ENCODE results near the gene C5orf46. TPM values are rescaled to one million over a fixed set of nuclear protein-coding genes. Genes with fewer than 3 reads are reported as not detected.

The C5orf46 gene
- total and polyA plus RNA-seq, 9 of the 15 experiments (the other 6 are each of a cell fraction or from before 2014, with no cell fraction given) = not detected

GRCh38 chr5:147842869-147843268, 63.5 kb downstream of the C5orf46 start (continued):
- TF ChIP-seq CLOCK (CRISPR knock-in tag; IDR thresholded peaks at IDR 0.05; ENCODE audit: borderline replicate concordance) (no peak), FOXA1 (IDR thresholded peaks at IDR 0.05; ENCODE audit: borderline replicate concordance) (no peak), HDAC1 (IDR thresholded peaks at IDR 0.05) (no peak), PHF20 (IDR thresholded peaks at IDR 0.05; ENCODE audit: partially characterized antibody) (no peak), PKNOX1 (IDR thresholded peaks at IDR 0.05) (no peak), MYNN (IDR thresholded peaks at IDR 0.05) (no peak), MYNN (CRISPR knock-in tag; IDR thresholded peaks at IDR 0.05) (no peak), ZNF551 (CRISPR knock-in tag; IDR thresholded peaks at IDR 0.05) (no peak), DMBX1 (CRISPR knock-in tag; IDR thresholded peaks at IDR 0.05; ENCODE audit: borderline replicate concordance) (no peak), XRCC3 (IDR thresholded peaks at IDR 0.05) (no peak), CCAR2 (IDR thresholded peaks at IDR 0.05; ENCODE audit: low read depth, low read length) (no peak)

Other genes starting within 250 kb of the C5orf46 start
- not detected in 2 replicates for gene JAKMIP2, start 123.8 kb downstream of the C5orf46 start, total RNA-seq (2014; rRNA removed)
- gene JAKMIP2, start 123.8 kb downstream of the C5orf46 start, total RNA-seq (2014; rRNA removed; fragmentation: Illumina TruSeq; extraction: Trizol) = not detected in 2 replicates
- gene JAKMIP2, start 123.8 kb downstream of the C5orf46 start, total RNA-seq (2015; rRNA removed; fragmentation: Illumina TruSeq; extraction: Trizol) = not detected in 2 replicates
- gene JAKMIP2, start 123.8 kb downstream of the C5orf46 start, total RNA-seq (2021) = not detected in 2 replicates
- gene JAKMIP2, start 123.8 kb downstream of the C5orf46 start, polyA plus RNA-seq (2011; rRNA removed) = not detected in 2 replicates
- gene JAKMIP2, start 123.8 kb downstream of the C5orf46 start, polyA plus RNA-seq (2014; fragmentation: Illumina TruSeq; extraction: Trizol) = not detected in 2 replicates
- not detected for gene JAKMIP2, start 123.8 kb downstream of the C5orf46 start, polyA plus RNA-seq (2014; fragmentation: Nextera tagmentation; extraction: Ambion mirVana)
- not detected in 2 replicates for gene JAKMIP2, start 123.8 kb downstream of the C5orf46 start, polyA plus RNA-seq (2014; rRNA removed)
- gene SPINK1, start 74.9 kb downstream of the C5orf46 start, total RNA-seq (2014; rRNA removed) = 0.45 TPM in 1 of 2 replicates, not detected in the other
- 0.41 and 0.62 TPM in 2 replicates for gene SPINK1, start 74.9 kb downstream of the C5orf46 start, total RNA-seq (2014; rRNA removed; fragmentation: Illumina TruSeq; extraction: Trizol)
- 0.65 and 1.6 TPM in 2 replicates for gene SPINK1, start 74.9 kb downstream of the C5orf46 start, total RNA-seq (2015; rRNA removed; fragmentation: Illumina TruSeq; extraction: Trizol)
- 2.2 and 2.8 TPM in 2 replicates for gene SPINK1, start 74.9 kb downstream of the C5orf46 start, total RNA-seq (2021)
- not detected in 2 replicates for gene SPINK1, start 74.9 kb downstream of the C5orf46 start, polyA plus RNA-seq (2011; rRNA removed)
- 0.44 and 0.48 TPM in 2 replicates for gene SPINK1, start 74.9 kb downstream of the C5orf46 start, polyA plus RNA-seq (2014; fragmentation: Illumina TruSeq; extraction: Trizol)
- gene SPINK1, start 74.9 kb downstream of the C5orf46 start, polyA plus RNA-seq (2014; fragmentation: Nextera tagmentation; extraction: Ambion mirVana) = 1 to 10 TPM in 1 of 2 experiments, under 1 TPM in 1; 0.64 to 1.4 TPM
- gene SPINK1, start 74.9 kb downstream of the C5orf46 start, polyA plus RNA-seq (2014; rRNA removed) = 0.97 TPM in 1 of 2 replicates, not detected in the other
- gene SCGB3A2, start 27.8 kb downstream of the C5orf46 start, total RNA-seq (2014; rRNA removed) = not detected in 2 replicates
- not detected in 2 replicates for gene SCGB3A2, start 27.8 kb downstream of the C5orf46 start, total RNA-seq (2014; rRNA removed; fragmentation: Illumina TruSeq; extraction: Trizol)
- not detected in 2 replicates for gene SCGB3A2, start 27.8 kb downstream of the C5orf46 start, total RNA-seq (2015; rRNA removed; fragmentation: Illumina TruSeq; extraction: Trizol)
- 0.35 TPM in 1 of 2 replicates, not detected in the other for gene SCGB3A2, start 27.8 kb downstream of the C5orf46 start, total RNA-seq (2021)
- not detected in 2 replicates for gene SCGB3A2, start 27.8 kb downstream of the C5orf46 start, polyA plus RNA-seq (2011; rRNA removed)
- gene SCGB3A2, start 27.8 kb downstream of the C5orf46 start, polyA plus RNA-seq (2014; fragmentation: Illumina TruSeq; extraction: Trizol) = not detected in 2 replicates
- not detected for gene SCGB3A2, start 27.8 kb downstream of the C5orf46 start, polyA plus RNA-seq (2014; fragmentation: Nextera tagmentation; extraction: Ambion mirVana)
- gene SCGB3A2, start 27.8 kb downstream of the C5orf46 start, polyA plus RNA-seq (2014; rRNA removed) = not detected in 2 replicates
- 0.54 TPM in 1 of 2 replicates, not detected in the other for gene SPINK5, start 157.4 kb upstream of the C5orf46 start, total RNA-seq (2014; rRNA removed)
- gene SPINK5, start 157.4 kb upstream of the C5orf46 start, total RNA-seq (2014; rRNA removed; fragmentation: Illumina TruSeq; extraction: Trizol) = 0.10 and 0.18 TPM in 2 replicates
- gene SPINK5, start 157.4 kb upstream of the C5orf46 start, total RNA-seq (2015; rRNA removed; fragmentation: Illumina TruSeq; extraction: Trizol) = 0.11 and 0.14 TPM in 2 replicates
- gene SPINK5, start 157.4 kb upstream of the C5orf46 start, total RNA-seq (2021) = 0.29 TPM in 2 replicates
- 0.04 and 0.68 TPM in 2 replicates for gene SPINK5, start 157.4 kb upstream of the C5orf46 start, polyA plus RNA-seq (2011; rRNA removed)
- gene SPINK5, start 157.4 kb upstream of the C5orf46 start, polyA plus RNA-seq (2014; fragmentation: Illumina TruSeq; extraction: Trizol) = 0.09 and 0.14 TPM in 2 replicates
- under 1 TPM in 1 of 2 experiments, not detected in 1; 0.07 TPM for gene SPINK5, start 157.4 kb upstream of the C5orf46 start, polyA plus RNA-seq (2014; fragmentation: Nextera tagmentation; extraction: Ambion mirVana)
- gene SPINK5, start 157.4 kb upstream of the C5orf46 start, polyA plus RNA-seq (2014; rRNA removed) = 0.11 and 0.26 TPM in 2 replicates